GM21367 (cell line): ENCODE data around the gene SUN3.
"Not testable (repeated sequence)": the region's sequence is repeated elsewhere in the genome, so short reads cannot be mapped to it uniquely, and the experiment has no call there.

Source experiments
- ATAC-seq: cut with Tn5 transposase; IDR thresholded peaks from one replicate; pipeline ENCODE4 v1.9.1; 2021; ENCODE audit not compliant: unreplicated experiment

SUN3 gene

DNA sequence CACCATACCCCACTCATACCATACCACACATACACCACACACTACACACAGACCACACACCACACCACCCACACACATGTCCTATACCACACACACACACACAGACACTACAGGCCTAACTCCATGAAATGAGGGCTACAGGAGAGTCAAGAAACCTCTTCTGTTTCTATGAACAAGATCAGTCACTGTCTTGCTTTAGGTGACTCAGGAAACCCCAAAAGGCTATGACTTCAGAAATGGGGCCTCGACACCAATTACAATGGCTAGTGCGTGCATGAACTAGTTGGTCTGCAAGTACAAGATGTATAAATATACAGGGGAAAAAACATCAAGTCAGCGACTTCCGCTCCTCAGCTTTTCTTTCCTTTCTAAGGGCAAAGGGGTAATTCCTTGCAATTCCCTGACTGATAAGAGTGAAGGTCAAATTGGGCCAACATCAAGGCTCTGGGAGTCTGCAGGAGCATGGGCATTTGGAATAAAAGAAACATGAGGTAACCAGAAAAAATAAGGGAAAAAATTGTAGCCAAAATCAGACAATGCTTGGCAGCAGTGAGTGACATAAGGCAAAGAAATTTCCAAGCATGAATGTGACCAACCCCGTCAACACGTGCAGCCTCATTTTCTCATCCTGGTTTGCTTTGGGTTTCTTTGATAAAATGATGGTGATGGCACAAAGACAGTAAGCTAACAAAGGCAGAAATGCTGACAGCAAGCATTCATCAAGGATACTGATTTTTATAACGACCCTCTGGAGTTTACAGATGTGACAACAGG lies 82.1 kb downstream of the SUN3 start:
- no peak for ATAC-seq

DNA sequence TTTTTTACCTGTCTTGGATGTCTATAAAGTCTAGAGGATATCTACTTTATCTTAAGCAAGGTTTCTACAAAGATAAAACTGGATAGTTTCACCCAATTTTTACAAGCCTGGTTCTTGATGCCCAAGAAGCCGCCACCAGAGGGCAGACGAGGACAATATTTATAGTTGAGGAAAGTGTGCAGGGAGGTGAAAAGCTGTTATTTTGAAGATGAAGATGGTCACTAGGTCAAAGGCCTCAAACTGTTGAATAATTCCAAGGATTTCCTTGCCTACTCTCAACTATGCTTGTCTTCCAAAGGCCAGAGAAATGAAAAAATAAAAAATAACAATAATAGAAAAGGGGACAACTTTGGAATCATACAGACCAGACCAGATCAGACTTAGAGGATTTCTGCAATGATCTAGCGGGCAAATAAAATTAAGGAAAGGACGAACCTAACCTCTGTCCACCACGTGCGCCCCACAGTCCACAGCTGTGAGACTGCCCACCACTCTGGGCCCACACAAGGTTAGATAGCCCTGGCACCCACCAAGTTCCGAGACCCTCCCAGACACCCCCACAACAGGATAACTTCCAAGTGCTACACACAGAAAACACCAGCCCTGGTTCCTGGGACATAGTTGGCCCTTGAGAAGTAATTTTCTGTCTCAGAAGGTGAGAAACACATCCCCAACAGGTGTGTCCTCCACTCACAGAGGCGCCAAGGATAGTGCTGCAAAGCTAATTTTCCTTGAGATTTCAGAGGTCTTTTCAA lies 83.5 kb downstream of the SUN3 start:
- ATAC-seq, result no peak

DNA sequence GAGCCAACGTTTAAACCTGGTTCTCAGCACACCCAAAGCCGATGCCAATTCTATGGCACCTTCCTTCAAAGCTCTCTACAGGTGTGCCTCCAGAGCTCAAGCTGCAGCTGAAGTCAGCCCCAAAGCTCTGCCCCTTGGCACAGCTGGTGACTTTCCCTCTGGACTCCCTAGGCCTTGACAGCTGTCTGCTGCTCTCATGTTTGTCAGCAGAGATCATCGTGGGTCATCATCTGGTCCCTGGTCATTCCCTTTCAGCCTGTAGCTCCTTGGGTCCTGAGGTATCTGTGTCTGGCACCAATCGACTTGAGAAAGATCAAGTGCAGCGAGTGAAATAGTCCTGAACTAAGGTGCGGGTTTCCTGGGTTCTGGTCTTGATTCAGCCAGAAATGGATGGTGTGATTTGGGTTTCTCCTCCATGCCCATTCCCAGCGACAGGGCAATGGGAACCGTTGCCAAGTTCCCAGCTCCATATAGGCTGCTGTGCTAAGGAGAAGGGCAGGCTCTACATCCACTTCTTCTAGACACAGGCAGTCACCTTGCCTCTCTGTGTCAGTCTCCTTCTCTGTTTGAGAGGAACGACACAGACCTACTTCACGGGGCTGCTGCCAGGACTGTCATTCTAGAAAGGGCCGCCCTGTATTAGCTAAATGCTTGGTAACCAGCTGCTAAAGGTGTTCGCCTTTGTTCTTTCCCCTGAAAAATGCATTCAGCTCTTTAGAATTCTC lies 84.2 kb downstream of the SUN3 start:
- no peak for ATAC-seq

DNA sequence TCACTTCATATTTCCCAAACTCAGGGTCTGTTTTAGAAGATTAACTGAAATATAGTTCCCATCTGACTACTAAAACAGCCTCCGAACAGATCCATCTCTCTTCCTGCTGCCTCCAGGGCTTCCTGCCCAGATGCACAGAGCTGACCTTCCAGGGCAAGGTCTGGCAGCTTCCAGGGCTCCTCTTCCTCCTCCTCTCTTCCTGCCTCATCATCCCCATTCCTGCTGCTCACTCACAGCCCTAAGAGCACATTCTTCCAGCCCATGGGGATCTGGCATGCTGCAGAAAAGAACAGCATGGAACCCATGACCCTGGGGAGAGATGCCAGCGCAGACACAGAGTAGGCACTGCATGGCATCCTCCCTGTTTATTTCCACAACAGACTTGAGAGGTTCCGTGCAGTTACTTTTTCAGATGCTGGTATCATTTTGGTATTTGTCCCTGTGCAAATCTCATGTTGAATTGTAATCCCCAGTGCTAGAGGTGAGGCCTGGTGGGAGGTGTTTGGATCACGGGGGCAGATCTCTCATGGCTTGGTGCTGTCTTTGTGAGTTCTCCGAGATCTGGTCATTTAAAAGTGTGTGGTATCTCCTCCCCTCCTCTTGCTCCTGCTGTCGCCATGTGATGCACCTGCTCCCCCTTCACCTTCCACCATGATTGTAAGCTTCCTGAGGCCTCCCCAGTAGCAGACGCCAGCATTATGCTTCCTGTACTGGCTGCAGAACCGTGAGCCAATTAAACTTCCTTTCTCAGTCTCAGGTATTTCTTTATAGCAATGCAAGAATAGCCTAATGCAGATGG lies 85.0 kb downstream of the SUN3 start:
- no peak for ATAC-seq

DNA sequence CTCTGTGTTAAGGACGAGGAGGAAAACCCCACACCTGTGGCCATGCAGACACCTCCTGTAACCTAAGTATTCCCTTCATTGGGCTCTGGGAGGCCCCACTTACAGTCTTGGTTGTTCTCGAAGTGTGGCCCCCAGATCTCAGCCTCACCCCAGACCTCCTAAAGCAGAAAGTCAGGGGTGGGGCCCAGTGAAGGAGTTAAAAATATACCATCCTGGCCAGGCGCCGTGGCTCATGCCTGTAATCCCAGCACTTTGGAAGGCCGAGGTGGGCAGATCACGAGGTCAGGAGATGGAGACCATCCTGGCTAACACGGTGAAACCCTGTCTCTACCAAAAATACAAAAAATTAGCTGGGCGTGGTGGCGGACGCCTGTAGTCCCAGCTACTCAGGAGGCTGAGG lies 86.3 kb downstream of the SUN3 start:
- not testable (repeated sequence) for ATAC-seq

DNA sequence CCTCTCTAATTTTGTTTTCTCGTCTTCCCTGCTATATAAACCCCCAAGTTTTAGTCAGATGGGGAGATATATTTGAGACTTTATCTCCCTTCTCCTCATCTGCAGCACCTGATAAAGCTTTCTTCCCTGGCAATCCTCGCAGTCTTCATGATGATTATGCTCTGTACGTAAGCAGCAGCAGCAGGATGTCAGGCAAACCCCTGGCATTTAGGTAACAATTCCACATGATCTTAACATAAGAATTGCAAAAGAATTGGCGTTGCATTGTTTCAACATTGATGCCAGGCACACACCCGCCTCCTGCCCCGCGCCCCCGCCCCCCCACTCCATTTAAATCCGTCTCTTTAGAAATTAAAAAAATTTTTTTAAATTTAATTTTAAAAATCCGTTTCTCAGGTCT lies 86.8 kb downstream of the SUN3 start:
- no peak for ATAC-seq

DNA sequence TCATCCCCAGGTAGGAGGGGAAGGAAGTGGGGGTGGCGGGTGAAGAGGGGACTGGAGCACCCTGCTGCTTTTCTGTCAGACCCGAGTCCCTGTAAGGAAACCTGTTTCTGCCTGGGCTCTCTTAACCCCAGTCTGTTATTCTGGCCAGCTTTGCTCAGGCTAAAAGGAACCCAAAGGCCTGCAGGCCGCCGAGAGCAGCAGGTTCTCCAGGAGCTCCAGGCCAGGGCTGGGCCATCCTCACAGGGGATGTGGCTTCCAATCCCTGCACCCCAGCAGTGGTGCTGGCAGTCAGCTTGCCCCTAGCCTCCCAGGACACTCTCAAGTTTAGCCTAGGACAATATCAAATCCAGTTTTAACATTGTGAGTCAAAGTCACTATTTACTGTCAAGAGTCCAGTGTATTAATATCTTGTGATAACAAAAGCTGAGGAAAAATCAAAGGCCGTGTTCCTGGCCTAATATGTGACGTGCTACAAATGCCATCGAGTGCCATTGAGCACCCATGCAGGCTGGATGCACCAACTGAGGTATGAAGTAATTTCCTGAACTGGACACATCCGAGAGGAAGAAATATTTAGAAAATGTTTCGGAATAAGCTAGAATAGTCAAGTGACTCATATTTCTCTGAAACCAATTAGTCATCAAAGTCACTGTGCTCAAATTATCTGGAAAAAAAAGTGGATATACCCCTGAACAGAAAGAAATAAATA lies 87.6 kb downstream of the SUN3 start:
- ATAC-seq, result no peak

DNA sequence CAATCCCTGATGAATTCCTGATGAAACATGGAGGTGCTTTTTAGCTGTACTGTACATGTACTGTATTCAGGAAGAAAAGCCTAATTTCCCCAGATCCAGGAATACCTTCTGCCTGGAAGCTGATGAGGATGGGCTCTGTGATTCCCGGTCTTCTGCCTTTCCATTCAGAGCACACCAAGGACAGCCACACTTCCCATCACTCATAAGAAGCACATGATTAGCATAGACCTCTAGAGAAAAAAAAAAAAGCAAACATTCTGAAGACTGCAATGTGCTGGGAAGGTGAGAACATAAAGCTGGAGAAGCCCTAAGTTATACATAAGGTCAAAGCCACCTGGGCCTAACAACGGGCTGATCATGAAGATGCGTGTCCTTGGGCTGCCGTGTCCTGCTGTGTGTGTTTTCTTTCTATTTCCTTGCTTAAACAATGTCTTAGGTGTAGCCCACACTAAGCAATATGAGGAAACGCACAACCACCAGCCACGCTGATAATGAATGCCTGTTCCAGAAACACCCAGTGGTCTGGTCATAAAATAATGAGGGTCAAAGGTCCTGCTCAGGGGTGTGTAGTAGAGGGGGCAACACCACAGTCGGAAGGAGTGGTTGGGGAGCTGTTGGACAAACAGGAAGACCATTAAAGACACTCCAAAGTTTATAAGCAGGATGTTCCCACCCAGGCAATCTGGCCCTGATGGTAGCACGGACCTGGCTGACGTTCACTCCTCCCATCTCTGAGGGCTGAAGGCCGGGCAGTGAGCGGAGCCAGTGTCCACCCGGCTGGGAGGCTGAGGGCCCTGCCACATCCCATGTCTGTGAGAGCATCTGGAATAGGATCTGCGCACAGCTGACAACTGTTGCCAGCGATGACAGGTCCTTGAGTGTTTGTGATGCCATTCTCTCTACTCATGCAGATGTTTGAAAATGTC lies 88.6 kb downstream of the SUN3 start:
- ATAC-seq, result no peak

DNA sequence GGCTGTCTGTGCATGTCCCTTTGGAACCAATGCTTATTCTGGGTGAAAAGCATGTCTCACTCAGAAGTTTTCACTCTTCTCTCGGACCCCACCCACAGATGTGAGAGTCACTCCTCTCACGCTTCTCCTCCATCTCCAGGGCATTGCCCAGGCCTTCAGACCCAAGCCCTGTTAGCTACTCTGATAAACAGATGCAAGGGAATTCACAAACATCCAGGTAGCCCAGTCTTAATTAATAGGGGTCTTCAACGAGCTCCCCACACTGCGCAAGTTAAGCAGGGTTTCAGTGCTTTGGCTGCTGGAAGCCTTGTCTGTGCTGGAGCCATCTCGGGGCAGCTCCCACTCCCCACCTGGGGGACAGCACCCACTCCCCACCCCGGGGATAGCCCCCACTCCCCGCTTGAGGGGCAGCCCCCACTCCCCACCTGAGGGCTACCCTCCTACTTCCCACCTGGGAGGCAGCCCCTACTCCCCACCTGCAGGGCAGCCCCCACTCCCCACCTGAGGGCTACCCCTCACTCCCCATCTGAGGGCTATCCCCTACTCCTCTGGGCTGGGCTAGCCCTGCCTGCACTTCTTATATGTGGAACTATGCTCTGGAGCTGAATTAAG lies 89.4 kb downstream of the SUN3 start:
- ATAC-seq, result no peak

DNA sequence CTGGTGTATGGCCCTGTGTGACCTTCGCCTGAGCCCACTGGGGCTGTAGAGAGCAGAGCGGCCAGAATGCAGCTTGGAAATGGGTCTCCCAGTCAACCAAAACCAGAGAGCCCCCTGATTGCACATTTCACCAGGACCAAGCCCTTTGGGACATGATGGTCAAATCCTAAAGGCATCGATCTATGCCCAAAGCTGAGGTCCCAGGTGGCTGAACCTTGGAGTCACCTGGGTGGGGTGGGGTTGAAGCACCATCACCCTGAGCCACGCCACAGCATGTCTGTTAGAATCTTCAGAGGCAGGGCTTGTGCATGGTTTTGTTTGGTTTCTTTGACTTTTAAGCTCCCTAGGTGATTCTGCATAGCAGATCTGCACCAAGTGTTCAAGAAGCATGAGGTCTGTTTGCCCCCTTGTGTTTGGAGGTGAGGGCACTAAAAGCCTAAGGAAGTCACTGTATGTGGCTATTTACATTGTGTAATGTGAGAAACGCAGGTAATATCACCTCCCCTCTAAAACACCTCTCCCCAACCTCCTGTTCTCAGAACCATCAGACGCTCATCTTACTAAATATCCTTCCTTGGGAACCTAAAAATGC lies 90.2 kb downstream of the SUN3 start:
- ATAC-seq, result no peak

DNA sequence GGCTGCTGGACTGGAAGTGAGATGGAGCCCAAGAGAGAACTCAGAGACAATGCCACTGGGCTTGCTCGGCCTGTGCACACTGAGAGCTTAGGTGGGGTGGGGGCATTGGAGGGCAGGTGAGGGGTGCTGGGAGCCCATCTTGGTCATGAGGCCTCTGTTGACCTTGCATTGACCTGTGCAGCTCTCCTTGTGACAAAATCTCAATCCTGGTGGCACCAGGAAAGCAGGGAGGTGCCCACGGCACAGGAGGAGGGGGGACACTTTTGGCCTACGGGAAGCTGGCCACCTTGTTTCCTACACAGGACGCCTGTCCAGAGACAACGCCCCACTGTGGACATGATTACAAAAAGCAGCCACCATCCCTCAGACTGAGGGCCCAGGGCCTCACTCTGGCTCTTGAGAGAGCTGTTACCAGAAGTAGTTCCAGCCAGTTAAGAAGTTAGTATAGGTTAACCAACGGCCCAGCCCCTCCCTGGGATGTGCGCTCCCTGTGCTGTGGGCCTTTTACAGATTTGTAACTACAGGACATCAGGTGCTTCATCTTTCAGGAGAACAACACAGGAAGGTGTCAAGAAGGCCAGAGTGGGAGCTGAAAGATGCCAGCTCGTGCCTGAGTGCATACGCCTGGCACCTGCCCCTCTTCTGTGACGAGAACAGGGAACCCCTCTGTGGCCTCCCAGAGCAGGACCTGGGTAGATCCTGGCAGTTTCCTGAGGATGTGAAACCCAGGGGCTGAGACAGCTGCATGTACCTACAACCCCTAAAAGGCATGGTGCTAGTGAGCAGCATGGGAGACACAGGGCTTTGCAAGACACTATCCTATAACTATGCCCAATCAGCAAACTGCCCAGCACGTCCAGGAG lies 91.0 kb downstream of the SUN3 start:
- ATAC-seq, result peak; percentile 63
